MG63 (cell line): ENCODE results near the gene SLC16A14. TPM values are rescaled to one million over a fixed set of nuclear protein-coding genes. Genes with fewer than 3 reads are reported as not detected.

Experiments
- DNase-seq: peaks from one replicate; pipeline ENCODE4 v3.0.0-alpha.2; 2020
- H3K27me3 ChIP-seq: fragments of 250-450 bp; sonication (Bioruptor Pico); 2 replicates; pipeline ENCODE4 v1.5.1; 2020; ENCODE audit warnings: mild to moderate bottlenecking, moderate library complexity
- H3K36me3 ChIP-seq: fragments of 250-450 bp; sonication (Bioruptor Pico); 2 replicates; pipeline ENCODE4 v1.5.1; 2020; ENCODE audit warnings: mild to moderate bottlenecking, moderate library complexity
- H3K4me3 ChIP-seq: fragments of 250-450 bp; sonication (Bioruptor Pico); 2 replicates; pipeline ENCODE4 v1.5.1; 2020; ENCODE audit warnings: mild to moderate bottlenecking, moderate library complexity
- H3K9me3 ChIP-seq: fragments of 250-450 bp; sonication (Bioruptor Pico); 2 replicates; pipeline ENCODE4 v1.5.1; 2020; ENCODE audit warnings: mild to moderate bottlenecking, moderate library complexity
- total RNA-seq: library from RNA; depleted of rRNA; stranded (reverse); fragments of >200 nt; shearing (Covaris generic); gene quantifications from 2 replicates; pipeline ENCODE4 v1.2.3, GENCODE V29; 2014; ENCODE audit warnings: low replicate concordance; rRNA removed

Gene SLC16A14
- total RNA-seq, 1 experiment from 2014 or later, result 1.6 TPM

DNA sequence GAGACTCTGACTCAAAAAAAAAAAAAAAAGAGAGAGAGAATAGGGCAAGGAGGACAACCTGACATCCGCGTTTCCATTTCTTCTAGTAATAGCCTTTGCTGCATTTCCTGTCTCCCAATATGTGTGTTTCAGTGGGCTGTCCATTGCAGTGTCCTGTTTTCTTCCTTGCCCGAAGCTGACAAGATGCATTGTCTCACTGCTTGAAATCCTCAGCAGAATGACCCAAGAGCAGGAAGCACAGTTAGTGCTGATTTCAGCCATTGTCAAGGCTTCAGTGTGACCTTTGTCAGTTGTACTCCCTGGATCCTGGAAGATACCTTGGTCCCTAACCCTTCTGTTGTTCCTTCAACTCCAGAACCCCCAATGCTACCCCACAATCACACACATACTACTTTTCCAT lies 71.2 kb downstream of the SLC16A14 start:
- Histone ChIP-seq H3K4me3 (no peak overlapping the region), H3K27me3 (no peaks in the 10 kb centered on the region), H3K36me3 (no peaks in the 10 kb centered on the region), H3K9me3 (no peaks in the 10 kb centered on the region)
- DNase-seq, result no peak

DNA sequence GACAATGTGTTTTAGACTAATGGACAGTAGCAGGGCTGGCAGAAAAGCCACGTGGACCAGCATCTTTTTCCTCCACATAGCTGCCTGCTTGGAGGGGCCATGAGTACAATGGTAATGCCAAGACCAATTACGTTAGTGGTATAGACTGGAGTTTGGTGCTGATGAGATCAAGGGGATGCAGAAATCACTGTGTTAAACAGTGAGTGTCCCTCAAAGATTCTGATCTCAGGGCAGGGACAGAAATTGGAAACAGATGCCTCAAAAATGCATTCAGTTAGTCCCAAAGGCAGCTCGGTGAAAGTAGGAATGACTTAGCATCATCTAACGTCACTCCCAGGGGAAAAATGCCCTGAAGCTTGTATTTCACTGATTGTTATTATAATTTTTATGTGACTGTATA lies 72.4 kb downstream of the SLC16A14 start:
- Histone ChIP-seq H3K4me3 (no peak overlapping the region), H3K36me3 (no peaks in the 10 kb centered on the region), H3K27me3 (no peaks in the 10 kb centered on the region), H3K9me3 (no peaks in the 10 kb centered on the region)
- no peak for DNase-seq

GRCh38 chr2:229993236-229993635 lies 75.5 kb downstream of the SLC16A14 start:
- H3K27me3 ChIP-seq, result no peaks in the 10 kb centered on the region
- no peaks in the 10 kb centered on the region for H3K36me3 ChIP-seq
- no peaks in the 10 kb centered on the region for H3K9me3 ChIP-seq
- H3K4me3 ChIP-seq, result no peak overlapping the region
- DNase-seq, result no peak

Other genes with a start within 250 kb of the SLC16A14 start
- 80.7 and 106 TPM in 2 replicates for gene TRIP12, start 146.9 kb downstream of the SLC16A14 start, total RNA-seq
- 0.56 and 0.74 TPM in 2 replicates for gene FBXO36, start 146.4 kb downstream of the SLC16A14 start, total RNA-seq
- gene SP110, start 151.1 kb upstream of the SLC16A14 start, total RNA-seq, result 7.2 and 12.7 TPM in 2 replicates
- 0.17 and 0.56 TPM in 2 replicates for gene SP140, start 156.8 kb upstream of the SLC16A14 start, total RNA-seq